H9 (cell line): ENCODE measurements around the gene LTBP4. TPM values are rescaled to one million over a fixed set of nuclear protein-coding genes. Genes with fewer than 3 reads are reported as not detected.
A peak's percentile ranks its signal among the peaks of the same experiment; 100 is the strongest.

Source experiments
- DNase-seq: peaks from one replicate; pipeline ENCODE4 v3.0.0-alpha.2; 2017
- H2AFZ ChIP-seq: one replicate; pipeline ENCODE4 v1.6.1; 2013; ENCODE audit warnings: mild to moderate bottlenecking, low read length, control low read depth, moderate library complexity
- H2AK5ac ChIP-seq: 2 replicates; pipeline ENCODE4 v1.6.1; 2013; ENCODE audit warnings: low read length, control low read depth, mixed read lengths; ENCODE audit not compliant: insufficient read length
- H2BK120ac ChIP-seq: one replicate; pipeline ENCODE4 v1.6.1; 2013; ENCODE audit warnings: low read depth, mild to moderate bottlenecking, low read length, control low read depth, inconsistent platforms; ENCODE audit not compliant: poor library complexity, severe bottlenecking
- H2BK12ac ChIP-seq: 2 replicates; pipeline ENCODE4 v1.6.1; 2013; ENCODE audit warnings: low read length, control low read depth, mixed read lengths, low read depth; ENCODE audit not compliant: insufficient read length
- H2BK15ac ChIP-seq: 2 replicates; pipeline ENCODE4 v1.6.1; 2013; ENCODE audit warnings: low read depth, low read length, control low read depth
- H2BK20ac ChIP-seq: one replicate; pipeline ENCODE4 v1.6.1; 2013; ENCODE audit warnings: low read depth, mild to moderate bottlenecking, low read length, control low read depth, inconsistent platforms; ENCODE audit not compliant: poor library complexity, severe bottlenecking
- H2BK5ac ChIP-seq: 2 replicates; pipeline ENCODE4 v1.6.1; 2013; ENCODE audit warnings: low read length, control low read depth, mixed read lengths; ENCODE audit not compliant: insufficient read length
- H3K14ac ChIP-seq: 2 replicates; pipeline ENCODE4 v1.6.1; 2013; ENCODE audit warnings: low read length, control low read depth; ENCODE audit not compliant: insufficient read depth
- H3K18ac ChIP-seq: 2 replicates; pipeline ENCODE4 v1.6.1; 2013; ENCODE audit warnings: low read depth, mild to moderate bottlenecking, mixed read lengths, low read length, control low read depth; ENCODE audit not compliant: insufficient read length
- H3K23ac ChIP-seq: 2 replicates; pipeline ENCODE4 v1.6.1; 2013; ENCODE audit warnings: low read length, control low read depth, mixed read lengths, low read depth; ENCODE audit not compliant: insufficient read length
- H3K23me2 ChIP-seq: 2 replicates; pipeline ENCODE4 v1.6.1; 2013; ENCODE audit warnings: low read depth, mild to moderate bottlenecking, mixed read lengths, low read length, control low read depth; ENCODE audit not compliant: insufficient read length, poor library complexity, severe bottlenecking
- H3K27ac ChIP-seq: 2 replicates; pipeline ENCODE4 v1.5.1; 2013; ENCODE audit warnings: low read length, control low read depth, mixed read lengths, low read depth; ENCODE audit not compliant: insufficient read length
- H3K27me3 ChIP-seq: 2 replicates; pipeline ENCODE4 v1.6.1; 2013; ENCODE audit warnings: low read length, control low read depth, inconsistent platforms; ENCODE audit not compliant: insufficient read depth
- H3K4ac ChIP-seq: 2 replicates; pipeline ENCODE4 v1.6.1; 2013; ENCODE audit warnings: low read depth, mild to moderate bottlenecking, control low read depth, inconsistent platforms, low read length, moderate library complexity
- H3K4me1 ChIP-seq: 2 replicates; pipeline ENCODE4 v1.6.1; 2013; ENCODE audit warnings: low read length, control low read depth, inconsistent platforms; ENCODE audit not compliant: insufficient read depth
- H3K4me2 ChIP-seq: 2 replicates; pipeline ENCODE4 v1.6.1; 2013; ENCODE audit warnings: low read length, control low read depth, mixed read lengths; ENCODE audit not compliant: insufficient read length, insufficient read depth
- H3K56ac ChIP-seq: 2 replicates; pipeline ENCODE4 v1.6.1; 2013; ENCODE audit warnings: low read depth, mild to moderate bottlenecking, mixed read lengths, low read length, control low read depth; ENCODE audit not compliant: insufficient read length
- H3K79me1 ChIP-seq: 2 replicates; pipeline ENCODE4 v1.6.1; 2013; ENCODE audit warnings: low read depth, mild to moderate bottlenecking, moderate library complexity, low read length, control low read depth, inconsistent platforms; ENCODE audit not compliant: insufficient read depth, poor library complexity, severe bottlenecking
- H3K79me2 ChIP-seq: 2 replicates; pipeline ENCODE4 v1.6.1; 2013; ENCODE audit warnings: low read length, control low read depth, inconsistent platforms; ENCODE audit not compliant: insufficient read depth
- H3K9ac ChIP-seq: 2 replicates; pipeline ENCODE4 v1.6.1; 2013; ENCODE audit warnings: low read length, control low read depth, mixed read lengths; ENCODE audit not compliant: insufficient read length; ENCODE audit errors: extremely low read depth
- H3K9me3 ChIP-seq: one replicate; pipeline ENCODE4 v1.6.1; 2013; ENCODE audit warnings: low read depth, low read length, inconsistent platforms; ENCODE audit not compliant: control insufficient read depth
- H3T11ph ChIP-seq: one replicate; pipeline ENCODE4 v1.6.1; 2013; ENCODE audit warnings: mild to moderate bottlenecking, low read length, control low read depth, inconsistent platforms
- H4K20me1 ChIP-seq: one replicate; pipeline ENCODE4 v1.6.1; 2013; ENCODE audit not compliant: control insufficient read depth, insufficient read length, insufficient read depth
- H4K5ac ChIP-seq: 2 replicates; pipeline ENCODE4 v1.6.1; 2013; ENCODE audit warnings: low read depth, mild to moderate bottlenecking, mixed read lengths, low read length, control low read depth; ENCODE audit not compliant: insufficient read length
- H4K8ac ChIP-seq: replicated peaks from 2 replicates; pipeline ENCODE4 v1.6.1; 2013; ENCODE audit warnings: low read length, control low read depth, mixed read lengths, low read depth; ENCODE audit not compliant: insufficient read length
- H4K91ac ChIP-seq: 2 replicates; pipeline ENCODE4 v1.6.1; 2013; ENCODE audit warnings: low read depth, mild to moderate bottlenecking, moderate library complexity, mixed read lengths, low read length, control low read depth; ENCODE audit not compliant: insufficient read length
- H3K27ac Mint-ChIP-seq, 3 experiments: 2 replicates in 2 of 3; 3 replicates in 1 of 3; pipeline ENCODE4 v1.8.0; 2020 to 2021; ENCODE audit warnings: mixed read lengths in 3 of 3, mild to moderate bottlenecking in 1 of 3, moderate library complexity in 1 of 3
- H3K27me3 Mint-ChIP-seq: 2 replicates; pipeline ENCODE4 v1.8.0; 2021; ENCODE audit warnings: low read depth, mild to moderate bottlenecking, moderate library complexity, mixed read lengths
- H3K36me3 Mint-ChIP-seq, 3 experiments: 2 replicates in 2 of 3; 3 replicates in 1 of 3; pipeline ENCODE4 v1.8.0; 2020 to 2021; ENCODE audit warnings: low read depth in 3 of 3, mixed read lengths in 3 of 3; ENCODE audit not compliant: insufficient read depth in 1 of 3
- H3K4me1 Mint-ChIP-seq, 2 experiments: 2 replicates each; pipeline ENCODE4 v1.8.0; 2020; ENCODE audit warnings: mixed read lengths in 2 of 2
- H3K4me3 Mint-ChIP-seq, 2 experiments: 2 replicates in 1 of 2; 3 replicates in 1 of 2; pipeline ENCODE4 v1.8.0; 2020 to 2021; ENCODE audit warnings: mild to moderate bottlenecking in 2 of 2, mixed read lengths in 2 of 2, moderate library complexity in 1 of 2
- H3K9me3 Mint-ChIP-seq, 2 experiments: 2 replicates in 1 of 2; 3 replicates in 1 of 2; pipeline ENCODE4 v1.8.0; 2020; ENCODE audit warnings: mild to moderate bottlenecking in 2 of 2, mixed read lengths in 2 of 2, moderate library complexity in 1 of 2
- WGBS: extraction: QIAGEN DNeasy Blood & Tissue Kit; methylation state at CpG from one replicate; pipeline ENCODE4 v1.1.7; 2013; ENCODE audit warnings: missing lambda C conversion rate, low lambda C conversion rate, mixed read lengths; ENCODE audit not compliant: insufficient read length; ENCODE audit errors: extremely low coverage; 5-methylcytosine and 5-hydroxymethylcytosine counted together
- total RNA-seq: library from RNA; stranded (reverse); gene quantifications from 2 replicates; pipeline ENCODE4 v1.2.1, GENCODE V29; 2021
- TF ChIP-seq, protein P1 (sequence below): fragments of 200-600 bp; sonication (generic); conservative IDR thresholded peaks from 3 replicates; pipeline ENCODE4 v1.8.0; 2021; ENCODE audit warnings: antibody characterized with exemption, mild to moderate bottlenecking

The LTBP4 gene
- total RNA-seq, 1 experiment from 2014 or later = 129 TPM

DNA sequence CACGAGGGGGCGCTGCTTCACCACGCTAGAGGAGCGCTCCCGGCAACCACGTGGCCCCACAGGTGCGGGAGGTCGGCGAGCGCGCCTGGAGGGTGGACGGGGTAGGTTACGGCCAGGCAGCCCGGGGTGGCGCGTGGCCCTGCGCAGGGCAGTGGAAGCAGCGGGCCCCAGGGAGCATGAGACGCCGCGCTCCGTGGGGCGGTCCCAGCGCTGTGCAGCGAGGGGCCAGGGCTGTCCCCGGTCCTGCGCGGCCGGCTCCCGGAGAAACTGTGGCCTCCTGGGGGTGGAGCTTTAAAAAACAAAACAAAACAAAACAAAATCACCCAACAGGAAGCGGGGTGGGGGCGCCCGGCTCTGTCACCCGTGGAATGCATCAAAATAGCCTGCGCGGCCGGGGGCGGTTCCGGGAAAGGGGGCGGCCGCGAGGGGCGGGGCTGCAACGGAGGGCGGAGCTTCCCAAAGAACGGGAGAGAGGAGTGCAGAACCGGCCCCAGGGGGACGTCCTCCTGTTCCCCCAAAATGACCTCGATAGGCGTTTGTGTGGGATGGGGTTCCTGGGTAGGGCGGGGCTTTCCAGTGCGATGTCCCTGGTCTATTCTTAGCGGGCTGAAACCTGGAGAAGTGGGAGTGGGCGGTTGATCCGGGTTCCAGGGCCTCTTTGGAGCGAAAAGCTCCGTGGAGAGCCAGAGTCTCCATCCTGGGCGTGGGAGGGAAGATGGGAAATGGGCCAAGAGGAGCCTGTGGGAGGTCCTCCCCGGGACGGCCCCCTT is 61.9 kb downstream of the LTBP4 start:
- H3K9me3 Mint-ChIP-seq = no peaks in the 10 kb centered on the region
- WGBS = no CpG with 5 or more reads among the region's 60 CpGs
- no peak overlapping the region for H4K8ac ChIP-seq
- no peaks in the 10 kb centered on the region for H3K27me3 ChIP-seq
- H3K36me3 Mint-ChIP-seq = peaks cover 1 to 8% (median 6%) of the 10 kb centered on the region in 3 experiments; a peak in 5 of 7 replicates
- no peak overlapping the region for H2AFZ ChIP-seq
- H2AK5ac ChIP-seq = no peak overlapping the region
- H3K27me3 Mint-ChIP-seq = peaks cover 19% of the 10 kb centered on the region
- TF ChIP-seq, protein P1, sequence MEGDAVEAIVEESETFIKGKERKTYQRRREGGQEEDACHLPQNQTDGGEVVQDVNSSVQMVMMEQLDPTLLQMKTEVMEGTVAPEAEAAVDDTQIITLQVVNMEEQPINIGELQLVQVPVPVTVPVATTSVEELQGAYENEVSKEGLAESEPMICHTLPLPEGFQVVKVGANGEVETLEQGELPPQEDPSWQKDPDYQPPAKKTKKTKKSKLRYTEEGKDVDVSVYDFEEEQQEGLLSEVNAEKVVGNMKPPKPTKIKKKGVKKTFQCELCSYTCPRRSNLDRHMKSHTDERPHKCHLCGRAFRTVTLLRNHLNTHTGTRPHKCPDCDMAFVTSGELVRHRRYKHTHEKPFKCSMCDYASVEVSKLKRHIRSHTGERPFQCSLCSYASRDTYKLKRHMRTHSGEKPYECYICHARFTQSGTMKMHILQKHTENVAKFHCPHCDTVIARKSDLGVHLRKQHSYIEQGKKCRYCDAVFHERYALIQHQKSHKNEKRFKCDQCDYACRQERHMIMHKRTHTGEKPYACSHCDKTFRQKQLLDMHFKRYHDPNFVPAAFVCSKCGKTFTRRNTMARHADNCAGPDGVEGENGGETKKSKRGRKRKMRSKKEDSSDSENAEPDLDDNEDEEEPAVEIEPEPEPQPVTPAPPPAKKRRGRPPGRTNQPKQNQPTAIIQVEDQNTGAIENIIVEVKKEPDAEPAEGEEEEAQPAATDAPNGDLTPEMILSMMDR = peak; percentile 10; the same call in 1 of the 3 replicates
- no peaks in the 10 kb centered on the region for H4K20me1 ChIP-seq
- peaks cover 5 to 8% of the 10 kb centered on the region in 2 experiments for H3K4me1 Mint-ChIP-seq
- H3K23ac ChIP-seq = no peak overlapping the region
- no peaks in the 10 kb centered on the region for H3K79me1 ChIP-seq
- no peak overlapping the region for H3K4ac ChIP-seq
- peak overlapping the region; percentile 74; the same call in 1 of the 2 replicates for H3K14ac ChIP-seq
- no peak overlapping the region for H4K91ac ChIP-seq
- H2BK12ac ChIP-seq = no peak overlapping the region
- H3K9me3 ChIP-seq = no peaks in the 10 kb centered on the region
- H3K4me1 ChIP-seq = no peaks in the 10 kb centered on the region
- H2BK20ac ChIP-seq = no peak overlapping the region
- H3K56ac ChIP-seq = no peak overlapping the region
- peak overlapping the region; percentile 76 to 88 for H3K4me3 Mint-ChIP-seq
- peak; percentile 88 for DNase-seq
- peak overlapping the region; percentile 58 for H3K18ac ChIP-seq
- H3K9ac ChIP-seq = no peak overlapping the region
- no peaks in the 10 kb centered on the region for H3K23me2 ChIP-seq
- no peaks in the 10 kb centered on the region for H3K79me2 ChIP-seq
- H2BK15ac ChIP-seq = no peak overlapping the region
- no peak overlapping the region for H4K5ac ChIP-seq
- H2BK120ac ChIP-seq = no peak overlapping the region
- peak overlapping the region in 2 of 3 experiments; percentile 44 to 90; a peak in 3 of 7 replicates for H3K27ac Mint-ChIP-seq
- no peak overlapping the region for H3K27ac ChIP-seq
- H3T11ph ChIP-seq = no peak overlapping the region
- peak overlapping the region; percentile 45 for H3K4me2 ChIP-seq
- no peak overlapping the region for H2BK5ac ChIP-seq
